Measurements from ENCODE around the gene SV2C. TPM values are rescaled to one million over a fixed set of nuclear protein-coding genes. Genes with fewer than 3 reads are reported as not detected.
A peak's percentile ranks its signal among the peaks of the same experiment; 100 is the strongest.
"Not testable (repeated sequence)": the region's sequence is repeated elsewhere in the genome, so short reads cannot be mapped to it uniquely, and the experiment has no call there.

SV2C gene, protein sequence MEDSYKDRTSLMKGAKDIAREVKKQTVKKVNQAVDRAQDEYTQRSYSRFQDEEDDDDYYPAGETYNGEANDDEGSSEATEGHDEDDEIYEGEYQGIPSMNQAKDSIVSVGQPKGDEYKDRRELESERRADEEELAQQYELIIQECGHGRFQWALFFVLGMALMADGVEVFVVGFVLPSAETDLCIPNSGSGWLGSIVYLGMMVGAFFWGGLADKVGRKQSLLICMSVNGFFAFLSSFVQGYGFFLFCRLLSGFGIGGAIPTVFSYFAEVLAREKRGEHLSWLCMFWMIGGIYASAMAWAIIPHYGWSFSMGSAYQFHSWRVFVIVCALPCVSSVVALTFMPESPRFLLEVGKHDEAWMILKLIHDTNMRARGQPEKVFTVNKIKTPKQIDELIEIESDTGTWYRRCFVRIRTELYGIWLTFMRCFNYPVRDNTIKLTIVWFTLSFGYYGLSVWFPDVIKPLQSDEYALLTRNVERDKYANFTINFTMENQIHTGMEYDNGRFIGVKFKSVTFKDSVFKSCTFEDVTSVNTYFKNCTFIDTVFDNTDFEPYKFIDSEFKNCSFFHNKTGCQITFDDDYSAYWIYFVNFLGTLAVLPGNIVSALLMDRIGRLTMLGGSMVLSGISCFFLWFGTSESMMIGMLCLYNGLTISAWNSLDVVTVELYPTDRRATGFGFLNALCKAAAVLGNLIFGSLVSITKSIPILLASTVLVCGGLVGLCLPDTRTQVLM
- 1 to 10 TPM in 3 of 4 donors, under 1 TPM in 1; 0.87 to 1.7 (median 1.4) TPM for total RNA-seq

DNA sequence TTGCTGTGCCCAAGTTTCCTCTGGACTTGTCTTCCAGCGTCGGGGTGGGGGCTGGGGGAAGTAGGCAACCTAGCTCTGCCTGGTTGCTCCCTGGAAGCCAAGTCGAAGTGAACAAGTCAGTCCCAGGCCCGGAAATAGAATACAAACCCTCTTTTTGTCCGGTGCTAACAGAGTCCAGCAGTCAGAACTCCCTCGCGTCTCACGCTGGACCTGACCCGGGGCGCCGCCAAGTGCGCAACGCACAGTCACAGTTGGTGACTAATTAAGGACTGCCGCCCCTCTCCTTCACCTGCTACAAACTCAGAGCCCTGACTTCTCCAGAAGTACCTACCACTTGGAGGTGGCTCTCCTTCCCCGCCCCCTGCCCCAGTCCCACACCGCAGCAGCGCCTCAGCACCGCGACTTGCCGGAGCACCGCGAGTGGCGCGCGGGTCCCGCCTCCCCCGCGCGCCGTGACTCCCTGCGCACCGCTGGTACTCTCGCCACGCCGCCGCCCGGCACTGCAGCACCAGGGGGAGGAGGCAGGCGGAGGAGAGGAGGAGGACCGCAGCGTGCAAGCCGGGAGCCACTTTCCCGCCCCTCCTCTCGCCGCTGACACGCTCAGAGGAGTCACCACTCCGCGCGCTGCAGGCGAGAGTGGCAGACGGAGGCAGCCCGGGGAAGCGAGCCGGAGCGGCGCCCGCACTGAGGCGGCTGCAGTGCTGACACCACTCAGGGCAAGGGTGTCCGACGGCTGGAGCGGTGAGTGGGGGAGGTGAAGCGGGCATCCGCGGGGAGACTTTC, at the start of gene SV2C:
TSS of gene SV2C (plus strand) at position 612 of the 783 bp plus-strand sequence. CDS start 48,368 bp downstream, outside the sequence.
- peaks cover 0 to 38% of the 10 kb centered on the region in 2 donors for H3K27me3 ChIP-seq
- H3K9me3 ChIP-seq = no peaks in the 10 kb centered on the region
- TF ChIP-seq CTCF (IDR thresholded peaks at IDR 0.05) = no peak
- TF ChIP-seq EP300 (IDR thresholded peaks at IDR 0.05) = no peak
- TF ChIP-seq POLR2A (IDR thresholded peaks at IDR 0.05) = no peak
- no peak for DNase-seq (ENCODE audit: low spot score in 2 of 2)
- 1% methylated on average over 33 to 57 of the region's 63 CpGs for WGBS, 2 donors
- H3K27ac ChIP-seq = peak within 1 kb of the TSS in 1 of 4 donors; percentile 59
- H3K4me3 ChIP-seq = peak within 1 kb of the TSS; percentile 5 to 43 (median 33)
- H3K36me3 ChIP-seq = no peaks in the 10 kb centered on the region
- H3K4me1 ChIP-seq = peaks cover 0 to 39% (median 11%) of the 10 kb centered on the region in 4 donors

DNA sequence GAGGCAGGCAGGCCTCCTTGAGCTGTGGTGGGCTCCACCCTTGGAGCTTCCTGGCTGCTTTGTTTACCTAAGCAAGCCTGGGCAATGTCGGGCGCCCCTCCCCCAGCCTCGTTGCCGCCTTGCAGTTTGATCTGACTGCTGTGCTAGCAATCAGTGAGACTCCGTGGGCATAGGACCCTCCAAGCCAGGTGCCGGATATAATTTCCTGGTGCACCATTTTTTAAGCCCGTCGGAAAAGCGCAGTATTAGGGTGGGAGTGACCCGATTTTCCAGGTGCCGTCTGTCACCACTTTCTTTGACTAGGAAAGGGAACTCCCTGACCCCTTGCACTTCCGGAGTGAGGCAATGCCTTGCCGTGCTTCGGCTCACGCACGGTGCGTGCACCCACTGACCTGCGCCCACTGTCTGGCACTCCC, 45.4 kb upstream of the SV2C start:
- DNase-seq (ENCODE audit: low spot score in 2 of 2); H3K36me3 ChIP-seq; H3K27me3 ChIP-seq; H3K4me1 ChIP-seq; H3K27ac ChIP-seq; H3K9me3 ChIP-seq; H3K4me3 ChIP-seq: not testable (repeated sequence)
- WGBS, 2 donors = 14 to 24% methylated on average over 17 to 18 of the region's 18 CpGs

- Histone ChIP-seq H3K4me3 (no peak overlapping the region), H3K27me3 (no peaks in the 10 kb centered on the region), H3K4me1 (no peaks in the 10 kb centered on the region), H3K27ac (no peak overlapping the region), H3K36me3 (no peaks in the 10 kb centered on the region), H3K9me3 (no peaks in the 10 kb centered on the region)
- TF ChIP-seq CTCF (IDR thresholded peaks at IDR 0.05) (no peak), POLR2A (IDR thresholded peaks at IDR 0.05) (no peak), EP300 (IDR thresholded peaks at IDR 0.05) (no peak)
- DNase-seq (ENCODE audit: low spot score in 2 of 2) = no peak
Observed at GRCh38 chr5:76038212-76038611, 45.0 kb upstream of the SV2C start.

GRCh38 chr5:76040806-76041205, 42.4 kb upstream of the SV2C start:
- no peak overlapping the region for H3K4me3 ChIP-seq
- DNase-seq (ENCODE audit: low spot score in 2 of 2) = no peak
- H3K36me3 ChIP-seq = no peaks in the 10 kb centered on the region
- WGBS, 2 donors = 87 to 93% methylated on average over 2 of the region's 2 CpGs
- no peaks in the 10 kb centered on the region for H3K4me1 ChIP-seq
- H3K9me3 ChIP-seq = no peaks in the 10 kb centered on the region
- no peak for TF ChIP-seq CTCF (IDR thresholded peaks at IDR 0.05)
- no peak for TF ChIP-seq POLR2A (IDR thresholded peaks at IDR 0.05)
- TF ChIP-seq EP300 (IDR thresholded peaks at IDR 0.05) = no peak
- no peaks in the 10 kb centered on the region for H3K27me3 ChIP-seq
- H3K27ac ChIP-seq = no peak overlapping the region

GRCh38 chr5:76041863-76042262, 41.3 kb upstream of the SV2C start:
- no peak for TF ChIP-seq EP300 (IDR thresholded peaks at IDR 0.05)
- TF ChIP-seq CTCF (IDR thresholded peaks at IDR 0.05) = no peak
- no peak for TF ChIP-seq POLR2A (IDR thresholded peaks at IDR 0.05)

More at GRCh38 chr5:76041863-76042262, 41.3 kb upstream of the SV2C start:
- H3K27ac ChIP-seq = no peak overlapping the region
- 45 to 46% methylated on average over 6 of the region's 6 CpGs for WGBS, 2 donors
- H3K27me3 ChIP-seq = no peaks in the 10 kb centered on the region
- H3K36me3 ChIP-seq = no peaks in the 10 kb centered on the region
- no peaks in the 10 kb centered on the region for H3K9me3 ChIP-seq
- no peaks in the 10 kb centered on the region for H3K4me1 ChIP-seq
- no peak for DNase-seq (ENCODE audit: low spot score in 2 of 2)
- H3K4me3 ChIP-seq = no peak overlapping the region

All from tibial nerve (tissue), 4 donors.